Trophoblast cell (in vitro differentiated cells and primary cell): ENCODE measurements around the gene UST.
"Not testable (repeated sequence)": the region's sequence is repeated elsewhere in the genome, so short reads cannot be mapped to it uniquely, and the experiment has no call there.

Experiments used
- DNase-seq, 2 donors: peaks; one replicate each; pipeline ENCODE4 v3.0.0-alpha.2; 2016
- H2AFZ ChIP-seq: 2 replicates; pipeline ENCODE4 v1.6.1; 2013; ENCODE audit warnings: low read length, moderate library complexity, mild to moderate bottlenecking; ENCODE audit not compliant: insufficient read depth, poor library complexity
- H2AK5ac ChIP-seq: 2 replicates; pipeline ENCODE4 v1.6.1; 2013; ENCODE audit warnings: mild to moderate bottlenecking, low read length
- H2BK120ac ChIP-seq: 2 replicates; pipeline ENCODE4 v1.6.1; 2013; ENCODE audit warnings: low read length, mild to moderate bottlenecking, moderate library complexity; ENCODE audit not compliant: insufficient read depth, poor library complexity
- H2BK12ac ChIP-seq: 2 replicates; pipeline ENCODE4 v1.6.1; 2013; ENCODE audit warnings: mild to moderate bottlenecking, low read length, moderate library complexity
- H2BK5ac ChIP-seq: 2 replicates; pipeline ENCODE4 v1.6.1; 2013; ENCODE audit warnings: low read length, low read depth, moderate library complexity, mild to moderate bottlenecking; ENCODE audit not compliant: poor library complexity
- H3K14ac ChIP-seq: 2 replicates; pipeline ENCODE4 v1.6.1; 2013; ENCODE audit warnings: mild to moderate bottlenecking, low read length
- H3K18ac ChIP-seq: 2 replicates; pipeline ENCODE4 v1.6.1; 2013; ENCODE audit warnings: mild to moderate bottlenecking, low read length
- H3K23ac ChIP-seq: 2 replicates; pipeline ENCODE4 v1.6.1; 2013; ENCODE audit warnings: low read length
- H3K27ac ChIP-seq: 2 replicates; pipeline ENCODE4 v1.5.1; 2013; ENCODE audit warnings: low read depth, mild to moderate bottlenecking, inconsistent platforms, low read length, moderate library complexity
- H3K27me3 ChIP-seq: 2 replicates; pipeline ENCODE4 v1.6.1; 2013; ENCODE audit warnings: inconsistent platforms, mild to moderate bottlenecking, low read length, moderate library complexity; ENCODE audit not compliant: insufficient read depth
- H3K36me3 ChIP-seq, 2 experiments: 1 replicate in 1 of 2; 2 replicates in 1 of 2; pipeline ENCODE4 v1.6.1; 2013; ENCODE audit warnings: low read length in 2 of 2, mild to moderate bottlenecking in 2 of 2, moderate library complexity in 1 of 2; ENCODE audit not compliant: insufficient read depth in 2 of 2, control insufficient read depth in 1 of 2
- H3K4ac ChIP-seq: 2 replicates; pipeline ENCODE4 v1.6.1; 2013; ENCODE audit warnings: low read depth, mild to moderate bottlenecking, low read length, moderate library complexity
- H3K4me1 ChIP-seq, 2 experiments: 1 replicate in 1 of 2; 2 replicates in 1 of 2; pipeline ENCODE4 v1.6.1; 2013; ENCODE audit warnings: low read length in 2 of 2, mild to moderate bottlenecking in 2 of 2, moderate library complexity in 1 of 2; ENCODE audit not compliant: insufficient read depth in 2 of 2, control insufficient read depth in 1 of 2
- H3K4me2 ChIP-seq: 2 replicates; pipeline ENCODE4 v1.6.1; 2013; ENCODE audit warnings: inconsistent platforms, mild to moderate bottlenecking, low read length, moderate library complexity
- H3K4me3 ChIP-seq: 2 replicates; pipeline ENCODE4 v1.5.1; 2013; ENCODE audit warnings: mild to moderate bottlenecking, low read depth, low read length, inconsistent platforms
- H3K79me1 ChIP-seq: one replicate; pipeline ENCODE4 v1.6.1; 2013; ENCODE audit warnings: low read length
- H3K79me2 ChIP-seq: 2 replicates; pipeline ENCODE4 v1.6.1; 2013; ENCODE audit warnings: low read length, mild to moderate bottlenecking; ENCODE audit not compliant: control insufficient read depth, insufficient read depth, poor library complexity
- H3K9ac ChIP-seq: 2 replicates; pipeline ENCODE4 v1.6.1; 2013; ENCODE audit warnings: mild to moderate bottlenecking, low read length
- H3K9me3 ChIP-seq: 2 replicates; pipeline ENCODE4 v1.6.1; 2013; ENCODE audit warnings: low read depth, mild to moderate bottlenecking, control low read depth, inconsistent platforms, low read length; ENCODE audit not compliant: insufficient read depth
- H4K12ac ChIP-seq: 2 replicates; pipeline ENCODE4 v1.6.1; 2013; ENCODE audit warnings: low read depth, mild to moderate bottlenecking, low read length, moderate library complexity
- H4K8ac ChIP-seq: 2 replicates; pipeline ENCODE4 v1.6.1; 2013; ENCODE audit warnings: low read depth, mild to moderate bottlenecking, low read length, moderate library complexity
- H4K91ac ChIP-seq: one replicate; pipeline ENCODE4 v1.6.1; 2013; ENCODE audit warnings: low read depth, mild to moderate bottlenecking, low read length, moderate library complexity
- WGBS: extraction: QIAGEN DNeasy Blood & Tissue Kit; methylation state at CpG from one replicate; pipeline ENCODE4 v1.1.7; 2013; ENCODE audit warnings: missing lambda C conversion rate; ENCODE audit not compliant: insufficient read length, insufficient coverage; ENCODE audit errors: extremely low coverage; 5-methylcytosine and 5-hydroxymethylcytosine counted together

UST gene

GRCh38 chr6:148954934-148955333, 208.1 kb downstream of the UST start:
- Histone ChIP-seq H3K79me1 (no peaks in the 10 kb centered on the region), H3K4me1 (no peaks in the 10 kb centered on the region), H3K14ac (no peak overlapping the region), H3K9me3 (no peaks in the 10 kb centered on the region), H3K36me3 (peaks cover 0 to 2% of the 10 kb centered on the region in 2 experiments), H2AFZ (no peak overlapping the region), H3K4me2 (no peak overlapping the region), H4K12ac (no peak overlapping the region), H3K79me2 (no peaks in the 10 kb centered on the region), H3K4ac (no peak overlapping the region), H2BK5ac (no peak overlapping the region), H2BK12ac (no peak overlapping the region), H4K8ac (no peak overlapping the region), H3K23ac (no peak overlapping the region), H2BK120ac (no peak overlapping the region), H3K4me3 (no peak overlapping the region), H3K9ac (no peak overlapping the region), H3K27ac (no peak overlapping the region), H4K91ac (no peak overlapping the region), H2AK5ac (no peak overlapping the region), H3K18ac (no peak overlapping the region), H3K27me3 (no peaks in the 10 kb centered on the region)
- no peak for DNase-seq
- no CpG with 5 or more reads among the region's 3 CpGs for WGBS

GRCh38 chr6:148955441-148955840, 208.6 kb downstream of the UST start:
- H4K8ac ChIP-seq, result no peak overlapping the region
- H2AFZ ChIP-seq, result no peak overlapping the region
- no peak for DNase-seq
- WGBS, result no CpG with 5 or more reads among the region's 3 CpGs
- no peak overlapping the region for H3K18ac ChIP-seq
- H3K14ac ChIP-seq, result no peak overlapping the region
- H3K4me2 ChIP-seq, result no peak overlapping the region
- H2BK12ac ChIP-seq, result no peak overlapping the region
- H3K79me2 ChIP-seq, result no peaks in the 10 kb centered on the region
- no peak overlapping the region for H4K91ac ChIP-seq
- H3K9ac ChIP-seq, result no peak overlapping the region
- H3K79me1 ChIP-seq, result no peaks in the 10 kb centered on the region
- peaks cover 0 to 2% of the 10 kb centered on the region in 2 experiments for H3K36me3 ChIP-seq
- no peak overlapping the region for H3K23ac ChIP-seq
- no peak overlapping the region for H2BK120ac ChIP-seq
- no peaks in the 10 kb centered on the region for H3K27me3 ChIP-seq
- no peak overlapping the region for H4K12ac ChIP-seq
- H2AK5ac ChIP-seq, result no peak overlapping the region
- no peak overlapping the region for H3K4ac ChIP-seq
- no peak overlapping the region for H3K4me3 ChIP-seq
- no peaks in the 10 kb centered on the region for H3K4me1 ChIP-seq
- H3K9me3 ChIP-seq, result no peaks in the 10 kb centered on the region
- H2BK5ac ChIP-seq, result no peak overlapping the region
- H3K27ac ChIP-seq, result no peak overlapping the region

- not testable (repeated sequence) for H3K9ac ChIP-seq, H4K8ac ChIP-seq, H3K4ac ChIP-seq, H3K14ac ChIP-seq, DNase-seq, H3K18ac ChIP-seq, H3K4me2 ChIP-seq, H3K27me3 ChIP-seq, H3K4me3 ChIP-seq, H3K4me1 ChIP-seq, H2AK5ac ChIP-seq, H2AFZ ChIP-seq, H3K79me1 ChIP-seq, H3K23ac ChIP-seq, H2BK120ac ChIP-seq, H3K36me3 ChIP-seq, H3K9me3 ChIP-seq, H4K12ac ChIP-seq, H4K91ac ChIP-seq, H2BK12ac ChIP-seq, H2BK5ac ChIP-seq, H3K79me2 ChIP-seq, H3K27ac ChIP-seq
- WGBS, result no CpG with 5 or more reads among the region's 7 CpGs
Measured at GRCh38 chr6:148956163-148956562, 209.3 kb downstream of the UST start.

GRCh38 chr6:148957752-148958151, 210.9 kb downstream of the UST start:
- H3K27me3 ChIP-seq, result no peaks in the 10 kb centered on the region
- no peak overlapping the region for H3K14ac ChIP-seq
- DNase-seq, result peak in 1 of 2 donors; percentile 29
- H3K4me2 ChIP-seq, result no peak overlapping the region
- H3K9ac ChIP-seq, result no peak overlapping the region
- H2AFZ ChIP-seq, result no peak overlapping the region
- no CpG with 5 or more reads among the region's 5 CpGs for WGBS
- no peak overlapping the region for H4K8ac ChIP-seq
- H2BK12ac ChIP-seq, result no peak overlapping the region
- no peaks in the 10 kb centered on the region for H3K79me2 ChIP-seq
- no peaks in the 10 kb centered on the region for H3K79me1 ChIP-seq
- H4K12ac ChIP-seq, result no peak overlapping the region
- H3K9me3 ChIP-seq, result peaks cover under 1% of the 10 kb centered on the region
- no peak overlapping the region for H3K4ac ChIP-seq
- H2AK5ac ChIP-seq, result no peak overlapping the region
- H3K4me1 ChIP-seq, result no peaks in the 10 kb centered on the region
- H3K27ac ChIP-seq, result no peak overlapping the region
- no peak overlapping the region for H3K18ac ChIP-seq
- no peak overlapping the region for H2BK5ac ChIP-seq
- no peak overlapping the region for H4K91ac ChIP-seq
- no peak overlapping the region for H2BK120ac ChIP-seq
- no peak overlapping the region for H3K23ac ChIP-seq
- H3K36me3 ChIP-seq, result peaks cover 0 to 2% of the 10 kb centered on the region in 2 experiments
- no peak overlapping the region for H3K4me3 ChIP-seq
